Breast epithelium (tissue), 4 donors: ENCODE data around the gene TLL2. TPM values are rescaled to one million over a fixed set of nuclear protein-coding genes. Genes with fewer than 3 reads are reported as not detected.

Source experiments
- DNase-seq, 2 donors: peaks; one replicate each; pipeline ENCODE4 v3.0.0-alpha.2; 2019; ENCODE audit warnings: low spot score in 2 of 2
- H3K27ac ChIP-seq, 2 donors: fragments of 200-600 bp; sonication (generic) in 1 of 2; one replicate each; pipeline ENCODE4 v1.5.1; 2016 to 2019; ENCODE audit warnings: mild to moderate bottlenecking in 1 of 2
- H3K27me3 ChIP-seq, 2 donors: fragments of 200-600 bp; sonication (generic) in 1 of 2; one replicate each; pipeline versions ENCODE4 v1.5.1 to v1.6.0; 2017 to 2019; ENCODE audit warnings: control low read depth in 1 of 2, mild to moderate bottlenecking in 1 of 2
- H3K36me3 ChIP-seq: fragments of 200-600 bp; one replicate; pipeline ENCODE4 v1.5.1; 2019
- H3K4me1 ChIP-seq, 2 donors: fragments of 200-600 bp; sonication (generic); one replicate each; pipeline ENCODE4 v1.5.1; 2016 to 2019; ENCODE audit warnings: control low read depth in 1 of 2
- H3K4me3 ChIP-seq, 3 donors: fragments of 200-600 bp; sonication (generic); 1 replicate in 2 of 3; 2 replicates in 1 of 3; pipeline ENCODE4 v1.5.1; 2016 to 2019; ENCODE audit warnings: mild to moderate bottlenecking in 3 of 3, moderate library complexity in 2 of 3
- H3K9me3 ChIP-seq, 2 donors: fragments of 200-600 bp; sonication (generic) in 1 of 2; one replicate each; pipeline ENCODE4 v1.5.1; 2016 to 2019; ENCODE audit warnings: control low read depth in 1 of 2
- POLR2A ChIP-seq: fragments of 450-650 bp; IDR thresholded peaks from one replicate; pipeline ENCODE4 v1.6.1; 2016; ENCODE audit warnings: antibody characterized with exemption, mild to moderate bottlenecking, moderate library complexity
- POLR2AphosphoS5 ChIP-seq, 3 donors: sonication (generic); formaldehyde crosslinking; IDR thresholded peaks; one replicate each; pipeline ENCODE4 v1.6.1; 2017; ENCODE audit warnings: antibody characterized with exemption in 3 of 3
- intact Hi-C: fragments of 100-400 bp; cut with DNase I; formaldehyde crosslinking; loops from one replicate; pipeline ENCODE4 v1.15.1; 2023; ENCODE audit warnings: low total_unique reads
- total RNA-seq, 3 donors: library from RNA; depleted of rRNA; stranded (reverse); fragments of >200 nt; gene quantifications; one replicate each; pipeline ENCODE4 v1.1.0, GENCODE V29; 2016
- TF ChIP-seq, protein P1 (sequence below), 3 donors: fragments of 450-650 bp; IDR thresholded peaks; one replicate each; pipeline ENCODE4 v1.5.1; 2016 to 2017; ENCODE audit warnings: antibody characterized with exemption in 3 of 3, mild to moderate bottlenecking in 3 of 3, moderate library complexity in 3 of 3

The TLL2 gene
- total RNA-seq, 3 donors from 2014 or later: under 0.01 TPM; not detected in 2

- intact Hi-C loops: no loop called here
- no peaks in the 10 kb centered on the region for H3K27me3 ChIP-seq
- H3K9me3 ChIP-seq: no peaks in the 10 kb centered on the region
- H3K4me3 ChIP-seq: no peak overlapping the region
- TF ChIP-seq POLR2AphosphoS5 (IDR thresholded peaks at IDR 0.05) (no peak), POLR2A (no peak)
- TF ChIP-seq, protein P1, sequence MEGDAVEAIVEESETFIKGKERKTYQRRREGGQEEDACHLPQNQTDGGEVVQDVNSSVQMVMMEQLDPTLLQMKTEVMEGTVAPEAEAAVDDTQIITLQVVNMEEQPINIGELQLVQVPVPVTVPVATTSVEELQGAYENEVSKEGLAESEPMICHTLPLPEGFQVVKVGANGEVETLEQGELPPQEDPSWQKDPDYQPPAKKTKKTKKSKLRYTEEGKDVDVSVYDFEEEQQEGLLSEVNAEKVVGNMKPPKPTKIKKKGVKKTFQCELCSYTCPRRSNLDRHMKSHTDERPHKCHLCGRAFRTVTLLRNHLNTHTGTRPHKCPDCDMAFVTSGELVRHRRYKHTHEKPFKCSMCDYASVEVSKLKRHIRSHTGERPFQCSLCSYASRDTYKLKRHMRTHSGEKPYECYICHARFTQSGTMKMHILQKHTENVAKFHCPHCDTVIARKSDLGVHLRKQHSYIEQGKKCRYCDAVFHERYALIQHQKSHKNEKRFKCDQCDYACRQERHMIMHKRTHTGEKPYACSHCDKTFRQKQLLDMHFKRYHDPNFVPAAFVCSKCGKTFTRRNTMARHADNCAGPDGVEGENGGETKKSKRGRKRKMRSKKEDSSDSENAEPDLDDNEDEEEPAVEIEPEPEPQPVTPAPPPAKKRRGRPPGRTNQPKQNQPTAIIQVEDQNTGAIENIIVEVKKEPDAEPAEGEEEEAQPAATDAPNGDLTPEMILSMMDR (IDR thresholded peaks at IDR 0.05): no peak
- no peak for DNase-seq
- no peaks in the 10 kb centered on the region for H3K36me3 ChIP-seq
- H3K27ac ChIP-seq: no peak overlapping the region
- no peaks in the 10 kb centered on the region for H3K4me1 ChIP-seq
Observed at GRCh38 chr10:96365571-96365970, 148.2 kb downstream of the TLL2 start.

DNA sequence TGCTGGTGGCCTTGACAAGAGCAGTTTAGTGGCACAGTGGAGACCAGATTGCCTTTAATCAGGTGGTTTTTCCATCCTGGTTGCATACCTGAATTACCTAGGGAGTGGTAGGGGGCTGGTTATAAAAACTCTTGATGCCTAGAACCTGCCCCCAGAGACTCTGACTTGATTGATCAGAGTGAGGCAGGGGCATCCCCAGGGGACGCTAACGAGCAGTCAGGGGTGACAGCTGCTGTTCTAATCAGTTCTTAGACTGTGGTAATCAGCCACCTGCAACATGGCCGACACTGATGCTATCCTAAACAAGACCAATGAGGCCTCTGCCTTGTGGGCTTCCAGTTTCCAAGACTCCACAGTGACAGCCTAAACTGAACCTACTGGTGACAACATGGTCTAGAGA lies 153.0 kb downstream of the TLL2 start:
- intact Hi-C loops: no loop called here
- no peak overlapping the region for H3K4me3 ChIP-seq
- H3K4me1 ChIP-seq: no peaks in the 10 kb centered on the region
- H3K27ac ChIP-seq: no peak overlapping the region
- no peak for DNase-seq
- TF ChIP-seq POLR2AphosphoS5 (IDR thresholded peaks at IDR 0.05): no peak
- TF ChIP-seq, protein P1 (IDR thresholded peaks at IDR 0.05): no peak
- no peak for TF ChIP-seq POLR2A
- H3K27me3 ChIP-seq: peaks cover 0 to 6% of the 10 kb centered on the region in 2 donors
- H3K36me3 ChIP-seq: no peaks in the 10 kb centered on the region
- no peaks in the 10 kb centered on the region for H3K9me3 ChIP-seq

DNA sequence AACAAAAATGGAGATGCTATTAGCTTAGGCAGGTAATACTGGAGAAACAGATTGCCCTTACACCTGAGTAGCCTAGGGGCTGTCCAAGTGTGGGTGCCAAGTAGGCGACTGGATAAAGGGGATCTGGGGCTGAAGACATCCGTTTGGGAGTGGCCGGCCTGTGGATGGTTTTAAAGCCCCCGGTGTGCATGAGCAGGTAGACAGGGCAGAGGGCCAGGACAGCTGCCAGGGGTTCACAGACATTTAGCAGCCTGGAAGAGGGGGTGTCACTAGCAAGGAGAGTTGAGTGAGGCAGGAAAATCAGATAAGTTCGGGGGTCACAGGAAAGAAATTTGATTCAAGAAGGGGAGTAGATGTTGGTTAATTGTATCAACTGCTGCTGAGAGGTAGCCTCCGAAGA lies 153.4 kb downstream of the TLL2 start:
- intact Hi-C loops: no loop called here
- H3K9me3 ChIP-seq: no peaks in the 10 kb centered on the region
- H3K4me3 ChIP-seq: no peak overlapping the region
- H3K36me3 ChIP-seq: no peaks in the 10 kb centered on the region
- no peaks in the 10 kb centered on the region for H3K4me1 ChIP-seq
- H3K27me3 ChIP-seq: peaks cover 0 to 11% of the 10 kb centered on the region in 2 donors
- TF ChIP-seq POLR2AphosphoS5 (IDR thresholded peaks at IDR 0.05): no peak
- TF ChIP-seq POLR2A: no peak
- H3K27ac ChIP-seq: no peak overlapping the region
- DNase-seq: no peak

DNA sequence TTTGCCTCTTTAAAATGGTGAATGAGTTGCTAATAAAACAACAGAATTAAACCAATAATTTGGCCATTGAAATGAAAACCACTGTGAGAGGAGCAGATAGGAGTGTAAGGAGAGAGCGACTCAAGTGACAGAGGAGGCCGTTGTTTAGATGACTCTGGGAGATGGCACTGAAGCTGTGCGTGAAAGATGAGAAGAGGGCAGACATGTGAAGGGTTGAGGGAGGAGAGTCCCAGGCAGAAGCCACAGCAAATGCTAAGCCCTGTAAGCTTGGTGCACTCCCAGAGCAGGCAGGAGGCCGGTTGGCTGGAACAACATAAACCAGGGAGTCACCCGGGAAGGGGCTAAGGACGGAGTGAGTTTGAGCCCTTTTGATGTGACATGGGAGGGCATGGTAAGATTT lies 154.1 kb downstream of the TLL2 start:
- no peak for DNase-seq
- H3K4me1 ChIP-seq: no peaks in the 10 kb centered on the region
- H3K27me3 ChIP-seq: peaks cover 0 to 13% of the 10 kb centered on the region in 2 donors
- H3K9me3 ChIP-seq: no peaks in the 10 kb centered on the region
- no peaks in the 10 kb centered on the region for H3K36me3 ChIP-seq
- intact Hi-C loops: no loop called here
- no peak overlapping the region for H3K4me3 ChIP-seq
- H3K27ac ChIP-seq: no peak overlapping the region
- TF ChIP-seq POLR2AphosphoS5 (IDR thresholded peaks at IDR 0.05) (no peak), POLR2A (no peak)
- TF ChIP-seq, protein P1 (IDR thresholded peaks at IDR 0.05): no peak

- H3K9me3 ChIP-seq: no peaks in the 10 kb centered on the region
- H3K36me3 ChIP-seq: no peaks in the 10 kb centered on the region
- no peaks in the 10 kb centered on the region for H3K4me1 ChIP-seq
- H3K27ac ChIP-seq: no peak within 1 kb of the TSS
- DNase-seq: no peak
- peaks cover 0 to 13% of the 10 kb centered on the region in 2 donors for H3K27me3 ChIP-seq
- TF ChIP-seq POLR2A (no peak), POLR2AphosphoS5 (IDR thresholded peaks at IDR 0.05) (no peak)
- TF ChIP-seq, protein P1 (IDR thresholded peaks at IDR 0.05): no peak
- intact Hi-C loops: no loop called here
- H3K4me3 ChIP-seq: no peak within 1 kb of the TSS
Observed at GRCh38 chr10:96358851-96359540, 154.7 kb downstream of the TLL2 start, which contains the start of gene OPALIN. Gene OPALIN (minus strand): TSS chr10:96359002. CDS start chr10:96358896, 106 bp downstream.
